RWPE1 (cell line): ENCODE data around the gene COX4I2.
A peak's percentile ranks its signal among the peaks of the same experiment; 100 is the strongest.

ENCODE experiments used
- CTCF ChIA-PET: fragments of 350-600 bp; sonication (Branson Sonifier 250); formaldehyde crosslinking; extraction: SDS; loops from one replicate; lab custom pipeline; 2021; lab: Yijun Ruan, JAX
- POLR2A ChIA-PET: fragments of 400-600 bp; formaldehyde crosslinking; extraction: SDS; loops from one replicate; lab custom pipeline; 2020; ENCODE audit warnings: antibody characterized with exemption; ENCODE audit not compliant: low non-redundant PET; lab: Yijun Ruan, JAX
- DNase-seq: peaks from one replicate; pipeline ENCODE4 v3.0.0; 2012; ENCODE audit warnings: low spot score
- H3K27ac ChIP-seq: fragments of 450-650 bp; 2 replicates; pipeline ENCODE4 v1.5.1; 2017
- TF ChIP-seq, protein P1 (sequence below): fragments of 450-650 bp; conservative IDR thresholded peaks from 2 replicates; pipeline ENCODE4 v1.5.1; 2017; ENCODE audit warnings: low read depth, mild to moderate bottlenecking

Gene COX4I2

DNA sequence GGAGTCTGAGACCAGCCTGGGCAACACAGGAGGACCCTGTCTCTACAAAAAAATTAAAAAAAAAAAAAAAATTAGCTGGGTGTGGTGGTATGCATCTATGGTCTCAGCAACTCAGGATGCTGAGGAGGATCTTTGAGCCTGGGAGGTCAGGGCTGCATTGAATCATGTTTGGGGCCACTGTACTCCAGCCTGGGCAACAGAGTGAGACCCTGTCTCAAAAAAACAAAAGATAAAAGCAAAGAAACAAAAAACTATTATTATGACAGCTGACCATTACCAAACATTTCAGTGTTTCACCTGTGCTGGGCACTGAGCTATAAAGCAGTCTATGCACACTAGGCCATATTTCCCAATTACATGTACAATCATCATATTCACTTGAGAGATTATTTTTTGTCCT lies 35.7 kb downstream of the COX4I2 start:
- CTCF ChIA-PET: interaction anchor here (0.6 to 1.5 kb wide), 2 partner anchors 12 to 50 kb away, joined by 5 to 6 read pairs; no protein-coding TSS in a partner anchor
- DNase-seq: no peak
- peak overlapping the region; percentile 7; the same call in 1 of the 2 replicates for H3K27ac ChIP-seq
- POLR2A ChIA-PET: interaction anchor here (0.5 to 0.6 kb wide), 2 partner anchors 49 to 113 kb away, joined by 3 read pairs; partner anchors contain the start of gene BCL2L1
- TF ChIP-seq, protein P1, sequence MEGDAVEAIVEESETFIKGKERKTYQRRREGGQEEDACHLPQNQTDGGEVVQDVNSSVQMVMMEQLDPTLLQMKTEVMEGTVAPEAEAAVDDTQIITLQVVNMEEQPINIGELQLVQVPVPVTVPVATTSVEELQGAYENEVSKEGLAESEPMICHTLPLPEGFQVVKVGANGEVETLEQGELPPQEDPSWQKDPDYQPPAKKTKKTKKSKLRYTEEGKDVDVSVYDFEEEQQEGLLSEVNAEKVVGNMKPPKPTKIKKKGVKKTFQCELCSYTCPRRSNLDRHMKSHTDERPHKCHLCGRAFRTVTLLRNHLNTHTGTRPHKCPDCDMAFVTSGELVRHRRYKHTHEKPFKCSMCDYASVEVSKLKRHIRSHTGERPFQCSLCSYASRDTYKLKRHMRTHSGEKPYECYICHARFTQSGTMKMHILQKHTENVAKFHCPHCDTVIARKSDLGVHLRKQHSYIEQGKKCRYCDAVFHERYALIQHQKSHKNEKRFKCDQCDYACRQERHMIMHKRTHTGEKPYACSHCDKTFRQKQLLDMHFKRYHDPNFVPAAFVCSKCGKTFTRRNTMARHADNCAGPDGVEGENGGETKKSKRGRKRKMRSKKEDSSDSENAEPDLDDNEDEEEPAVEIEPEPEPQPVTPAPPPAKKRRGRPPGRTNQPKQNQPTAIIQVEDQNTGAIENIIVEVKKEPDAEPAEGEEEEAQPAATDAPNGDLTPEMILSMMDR: no peak

DNA sequence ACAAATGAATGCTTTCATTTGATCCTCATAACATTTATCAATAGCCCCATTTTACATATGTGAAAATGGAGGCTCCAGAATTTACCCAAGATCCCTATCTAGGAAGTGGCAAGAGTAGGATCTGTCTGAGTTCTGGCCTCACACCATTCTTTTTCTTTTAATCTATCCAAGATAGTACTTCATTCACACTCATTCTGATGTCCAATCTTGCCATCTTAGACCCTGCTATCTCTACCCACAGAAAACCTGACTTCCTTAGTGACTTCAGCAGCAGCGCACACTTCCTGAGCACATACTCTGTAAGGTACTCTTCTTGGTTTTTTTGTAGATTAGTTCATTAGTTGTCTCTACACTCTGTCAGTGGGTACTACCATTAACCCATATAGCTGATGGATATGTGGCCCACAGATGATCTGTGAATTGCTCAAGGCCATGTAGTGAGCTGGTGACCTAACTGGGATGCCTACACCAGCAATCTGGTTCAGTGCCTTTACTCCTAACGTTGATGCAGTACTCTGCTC lies 36.3 kb downstream of the COX4I2 start:
- peak overlapping the region; percentile 77; the same call in 1 of the 2 replicates for H3K27ac ChIP-seq
- TF ChIP-seq, protein P1: no peak
- ChIA-PET POLR2A (interaction anchor here (0.5 kb wide), 1 partner anchor 112 kb away, joined by 3 read pairs; no protein-coding TSS in a partner anchor), CTCF (interaction anchor here (0.6 to 1.5 kb wide), 2 partner anchors 12 to 50 kb away, joined by 5 to 6 read pairs; no protein-coding TSS in a partner anchor)
- DNase-seq: no peak

DNA sequence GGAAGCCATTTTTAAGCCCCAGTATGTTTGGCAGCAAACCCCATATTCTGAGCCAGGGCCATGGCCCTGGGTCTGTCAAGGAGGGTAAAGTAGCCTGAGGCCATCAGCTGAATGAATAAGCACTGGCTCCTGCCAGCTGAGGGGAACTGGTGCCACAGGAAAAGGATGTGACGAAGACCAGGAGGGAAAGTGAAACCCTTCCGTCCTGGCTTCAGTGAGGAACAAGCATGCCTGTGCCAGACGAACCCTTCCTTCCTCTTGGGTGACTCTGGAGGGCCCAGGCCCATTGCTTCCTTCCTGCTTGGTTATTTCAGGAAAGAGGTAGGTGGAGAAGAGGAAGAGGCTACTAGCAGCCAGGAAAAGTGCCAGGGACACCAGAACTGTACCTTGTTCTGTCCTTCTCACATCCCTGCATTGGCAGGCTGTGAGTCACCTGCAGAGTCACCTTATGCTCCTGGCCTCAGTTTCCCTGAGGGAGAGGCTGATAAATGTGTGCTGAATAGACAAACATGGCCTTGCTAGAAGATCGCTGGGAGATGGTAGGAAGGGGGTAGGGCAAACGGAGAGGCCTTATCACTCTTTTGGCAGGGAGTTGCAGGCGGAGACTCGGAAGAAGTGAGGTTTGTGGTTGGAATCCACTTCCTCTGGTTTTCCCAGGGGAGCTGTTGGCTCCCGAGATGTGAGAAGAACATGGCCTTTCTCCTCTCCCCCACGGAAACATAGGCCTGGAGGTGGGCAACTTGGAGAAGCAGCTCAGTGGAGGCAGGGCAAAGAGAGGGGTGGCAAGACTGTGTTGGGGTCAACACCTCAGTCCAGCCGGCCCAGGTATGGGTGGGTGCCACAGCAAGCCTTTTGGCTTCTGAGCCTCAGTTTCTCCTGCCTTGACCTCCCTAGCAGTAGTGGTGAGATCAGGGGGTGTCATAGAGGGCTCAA lies 37.4 kb downstream of the COX4I2 start:
- DNase-seq: peak; percentile 84

DNA sequence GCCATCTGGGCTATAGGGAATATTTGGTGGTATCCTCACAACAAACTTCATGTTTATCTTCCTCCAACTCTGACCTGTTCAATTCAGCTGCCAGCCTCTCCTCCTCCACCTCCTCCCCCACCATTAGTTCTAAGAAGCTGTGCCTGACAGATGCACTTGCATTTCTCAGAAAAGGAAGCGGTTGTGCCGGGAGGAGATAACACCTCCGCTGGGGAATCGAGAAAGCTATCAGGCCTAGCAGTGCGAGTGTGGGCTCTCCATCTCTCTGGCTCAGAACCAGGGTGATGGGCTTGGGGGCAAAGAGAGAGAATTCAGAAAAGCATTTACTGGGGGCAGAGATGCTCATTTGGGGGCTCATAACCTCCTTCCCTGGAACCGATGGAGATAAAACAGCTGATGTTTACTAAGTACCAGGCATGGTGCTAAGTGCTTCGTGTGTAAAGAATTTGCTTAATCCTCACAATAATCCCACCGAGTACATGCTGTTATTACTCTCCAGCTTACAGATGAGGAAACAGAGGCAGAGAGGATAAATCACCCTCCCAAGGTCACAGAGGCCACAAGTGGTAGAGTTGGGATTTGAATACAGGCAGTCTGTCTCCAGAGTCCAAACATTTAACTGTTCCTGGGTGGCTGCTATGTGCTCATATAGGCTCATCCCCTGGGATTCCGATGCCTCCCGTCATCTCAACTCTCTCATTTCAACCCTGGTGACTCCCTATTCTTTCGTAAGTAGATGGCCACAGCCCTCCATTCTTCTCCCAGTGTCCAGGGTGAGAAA lies 38.3 kb downstream of the COX4I2 start:
- H3K27ac ChIP-seq: peak overlapping the region; percentile 77
- DNase-seq: peak; percentile 46
- ChIA-PET POLR2A (interaction anchor here (0.8 kb wide), 1 partner anchor 48 kb away, joined by 3 read pairs; no protein-coding TSS in a partner anchor), CTCF (interaction anchor here (0.7 to 3.8 kb wide), 3 partner anchors 14 to 47 kb away, joined by 3 to 18 read pairs (median 5); no protein-coding TSS in a partner anchor)
- TF ChIP-seq, protein P1: no peak

More for the DNA sequence above, 37.4 kb downstream of the COX4I2 start:
- ChIA-PET POLR2A (interaction anchor here (0.8 kb wide), 1 partner anchor 49 kb away, joined by 3 read pairs; no protein-coding TSS in a partner anchor), CTCF (interaction anchor here (0.7 to 3.8 kb wide), 5 partner anchors 14 to 49 kb away, joined by 3 to 18 read pairs (median 5); no protein-coding TSS in a partner anchor)
- H3K27ac ChIP-seq: peak overlapping the region; percentile 77
- TF ChIP-seq, protein P1: no peak

DNA sequence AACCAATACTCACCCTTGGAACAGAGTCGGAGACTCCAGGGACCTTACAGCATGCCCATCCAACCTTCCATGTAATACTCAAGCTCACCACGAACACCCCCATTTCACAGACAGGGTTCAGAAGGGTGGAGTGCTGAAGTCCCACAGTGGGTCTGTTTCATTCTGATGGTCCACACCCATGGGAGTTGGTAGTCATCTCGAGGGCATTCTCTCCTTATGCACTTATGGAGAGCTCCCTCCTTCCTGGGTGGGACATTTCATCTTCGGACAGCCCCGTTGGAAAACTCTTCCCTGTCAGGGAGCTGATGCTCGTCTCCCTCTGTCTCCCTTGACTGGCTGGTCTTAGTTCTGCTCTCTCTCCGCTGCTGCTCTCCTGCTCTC lies 38.9 kb downstream of the COX4I2 start:
- POLR2A ChIA-PET: no interaction called here
- CTCF ChIA-PET: interaction anchor here (1.6 to 3.8 kb wide), 2 partner anchors 15 to 47 kb away, joined by 5 to 18 read pairs; no protein-coding TSS in a partner anchor

More for the DNA sequence above, 38.9 kb downstream of the COX4I2 start:
- DNase-seq: no peak
- TF ChIP-seq, protein P1: no peak
- H3K27ac ChIP-seq: peak overlapping the region; percentile 77
